Measurements from ENCODE around the gene MSI2. TPM values are rescaled to one million over a fixed set of nuclear protein-coding genes. Genes with fewer than 3 reads are reported as not detected.

The MSI2 gene
- total RNA-seq, 1 experiment from 2014 or later: 174 TPM

- ChIA-PET CTCF (interaction anchor here (0.6 kb wide), 1 partner anchor 443 kb away, joined by 6 read pairs; no protein-coding TSS in a partner anchor), POLR2A (no interaction called here)
- no TSS peak for BruUV-seq (replicated peaks)
- no peaks in the 10 kb centered on the region for H3K27me3 ChIP-seq (replicated peaks; ENCODE audit: control insufficient read depth, insufficient read depth, low read length)
- peaks cover 17% of the 10 kb centered on the region; the same call in 1 of the 2 replicates for H3K4me1 ChIP-seq
- Mint-ChIP-seq H3K27ac (ENCODE audit: unreplicated experiment) (no peak overlapping the region), H3K4me3 (ENCODE audit: unreplicated experiment) (no peak overlapping the region), H3K36me3 (ENCODE audit: insufficient read depth, unreplicated experiment) (peaks cover 84% of the 10 kb centered on the region), H3K27me3 (ENCODE audit: insufficient read depth, unreplicated experiment) (no peaks in the 10 kb centered on the region), H3K9me3 (ENCODE audit: unreplicated experiment) (no peaks in the 10 kb centered on the region), H3K4me1 (ENCODE audit: low read depth, unreplicated experiment) (peaks cover 36% of the 10 kb centered on the region)
- intact Hi-C loops (cut with micrococcal nuclease; ENCODE audit: unreplicated experiment): no loop called here
- TF ChIP-seq CTCF (IDR thresholded peaks at IDR 0.05; ENCODE audit: insufficient read depth in 1 of 2, low read depth in 1 of 2, low read length in 1 of 2, severe bottlenecking in 1 of 2, unreplicated experiment in 1 of 2): no peak
- no peak for DNase-seq
- peaks cover 2% of the 10 kb centered on the region for H3K36me3 ChIP-seq (ENCODE audit: control insufficient read depth, insufficient read depth, low read length)
- no peak overlapping the region for H3K4me3 ChIP-seq (ENCODE audit: low read depth, low read length)
- H3K9me3 ChIP-seq: no peaks in the 10 kb centered on the region
These were observed 21.7 kb downstream of the MSI2 start for GRCh38 chr17:57277923-57278604.

GRCh38 chr17:57278740-57279387, 22.5 kb downstream of the MSI2 start:
- CTCF ChIA-PET: interaction anchor here (0.6 kb wide), 1 partner anchor 443 kb away, joined by 6 read pairs; no protein-coding TSS in a partner anchor
- Histone ChIP-seq H3K4me1 (peaks cover 17% of the 10 kb centered on the region; the same call in 1 of the 2 replicates), H3K4me3 (ENCODE audit: low read depth, low read length) (no peak overlapping the region), H3K9me3 (no peaks in the 10 kb centered on the region), H3K27me3 (replicated peaks; ENCODE audit: control insufficient read depth, insufficient read depth, low read length) (no peaks in the 10 kb centered on the region), H3K36me3 (ENCODE audit: control insufficient read depth, insufficient read depth, low read length) (peaks cover 4% of the 10 kb centered on the region)
- TF ChIP-seq CTCF (IDR thresholded peaks at IDR 0.05; ENCODE audit: insufficient read depth in 1 of 2, low read depth in 1 of 2, low read length in 1 of 2, severe bottlenecking in 1 of 2, unreplicated experiment in 1 of 2): no peak
- Mint-ChIP-seq H3K4me1 (ENCODE audit: low read depth, unreplicated experiment) (peaks cover 36% of the 10 kb centered on the region), H3K27ac (ENCODE audit: unreplicated experiment) (peak overlapping the region; percentile 12), H3K27me3 (ENCODE audit: insufficient read depth, unreplicated experiment) (no peaks in the 10 kb centered on the region), H3K9me3 (ENCODE audit: unreplicated experiment) (no peaks in the 10 kb centered on the region), H3K36me3 (ENCODE audit: insufficient read depth, unreplicated experiment) (peaks cover 88% of the 10 kb centered on the region), H3K4me3 (ENCODE audit: unreplicated experiment) (no peak overlapping the region)
- POLR2A ChIA-PET: no interaction called here
- no peak for DNase-seq
- intact Hi-C loops (cut with micrococcal nuclease; ENCODE audit: unreplicated experiment): no loop called here
- no TSS peak for BruUV-seq (replicated peaks)

GRCh38 chr17:57279432-57279831, 23.1 kb downstream of the MSI2 start:
- intact Hi-C loops (cut with micrococcal nuclease; ENCODE audit: unreplicated experiment): no loop called here
- Histone ChIP-seq H3K9me3 (no peaks in the 10 kb centered on the region), H3K4me3 (ENCODE audit: low read depth, low read length) (no peak overlapping the region), H3K36me3 (ENCODE audit: control insufficient read depth, insufficient read depth, low read length) (peaks cover 4% of the 10 kb centered on the region), H3K4me1 (peaks cover 17% of the 10 kb centered on the region), H3K27me3 (replicated peaks; ENCODE audit: control insufficient read depth, insufficient read depth, low read length) (no peaks in the 10 kb centered on the region)
- H3K36me3 Mint-ChIP-seq (ENCODE audit: insufficient read depth, unreplicated experiment): peaks cover 87% of the 10 kb centered on the region
- H3K4me1 Mint-ChIP-seq (ENCODE audit: low read depth, unreplicated experiment): peaks cover 35% of the 10 kb centered on the region
- BruUV-seq (replicated peaks): no TSS peak
- H3K9me3 Mint-ChIP-seq (ENCODE audit: unreplicated experiment): no peaks in the 10 kb centered on the region
- ChIA-PET POLR2A (no interaction called here), CTCF (no interaction called here)
- no peak for TF ChIP-seq CTCF (IDR thresholded peaks at IDR 0.05; ENCODE audit: insufficient read depth in 1 of 2, low read depth in 1 of 2, low read length in 1 of 2, severe bottlenecking in 1 of 2, unreplicated experiment in 1 of 2)
- H3K4me3 Mint-ChIP-seq (ENCODE audit: unreplicated experiment): no peak overlapping the region
- no peaks in the 10 kb centered on the region for H3K27me3 Mint-ChIP-seq (ENCODE audit: insufficient read depth, unreplicated experiment)
- no peak for DNase-seq
- peak overlapping the region; percentile 12 for H3K27ac Mint-ChIP-seq (ENCODE audit: unreplicated experiment)
